ENCODE measurements around the gene ST6GAL1.
"Not testable (repeated sequence)": the region's sequence is repeated elsewhere in the genome, so short reads cannot be mapped to it uniquely, and the experiment has no call there.

Gene ST6GAL1

GRCh38 chr3:187017511-187018230, 87.3 kb downstream of the ST6GAL1 start:
- no peaks in the 10 kb centered on the region for H3K9me3 ChIP-seq (ENCODE audit: insufficient read depth, low read length)
- TF ChIP-seq SUZ12 (IDR thresholded peaks at IDR 0.05; ENCODE audit: extremely low read depth, insufficient read depth, insufficient read length) = no peak
- no peak for TF ChIP-seq ZNF274 (IDR thresholded peaks at IDR 0.05; ENCODE audit: low read depth, low read length)
- TF ChIP-seq YY1 (IDR thresholded peaks at IDR 0.05; ENCODE audit: insufficient read depth, insufficient read length) = no peak
- no peak for DNase-seq (ENCODE audit: low read depth, low spot score)
- no peaks in the 10 kb centered on the region for H3K27me3 ChIP-seq (ENCODE audit: insufficient read depth, insufficient read length)
- H3K9ac ChIP-seq (ENCODE audit: insufficient read length, low read depth) = no peak overlapping the region
- no peaks in the 10 kb centered on the region for H3K36me3 ChIP-seq (ENCODE audit: insufficient read depth, insufficient read length, low read length)
- H3K4me1 ChIP-seq (ENCODE audit: insufficient read depth, insufficient read length) = peaks cover 6% of the 10 kb centered on the region
- no peak overlapping the region for H3K4me3 ChIP-seq (ENCODE audit: insufficient read length, low read depth)

GRCh38 chr3:187019542-187020072, 89.3 kb downstream of the ST6GAL1 start:
- no peak for DNase-seq (ENCODE audit: low read depth, low spot score)
- TF ChIP-seq SUZ12 (IDR thresholded peaks at IDR 0.05; ENCODE audit: extremely low read depth, insufficient read depth, insufficient read length) = no peak
- Histone ChIP-seq H3K4me3 (ENCODE audit: insufficient read length, low read depth) (no peak overlapping the region), H3K9me3 (ENCODE audit: insufficient read depth, low read length) (no peaks in the 10 kb centered on the region), H3K4me1 (ENCODE audit: insufficient read depth, insufficient read length) (peaks cover 6% of the 10 kb centered on the region), H3K27me3 (ENCODE audit: insufficient read depth, insufficient read length) (no peaks in the 10 kb centered on the region), H3K36me3 (ENCODE audit: insufficient read depth, insufficient read length, low read length) (no peaks in the 10 kb centered on the region), H3K9ac (ENCODE audit: insufficient read length, low read depth) (no peak overlapping the region)

GRCh38 chr3:187020376-187020775, 90.0 kb downstream of the ST6GAL1 start:
- no peak for DNase-seq (ENCODE audit: low read depth, low spot score)
- no peak for TF ChIP-seq ZNF274 (IDR thresholded peaks at IDR 0.05; ENCODE audit: low read depth, low read length)
- TF ChIP-seq YY1 (IDR thresholded peaks at IDR 0.05; ENCODE audit: insufficient read depth, insufficient read length) = no peak
- TF ChIP-seq SUZ12 (IDR thresholded peaks at IDR 0.05; ENCODE audit: extremely low read depth, insufficient read depth, insufficient read length) = no peak
- Histone ChIP-seq H3K36me3 (ENCODE audit: insufficient read depth, insufficient read length, low read length) (no peaks in the 10 kb centered on the region), H3K9me3 (ENCODE audit: insufficient read depth, low read length) (no peaks in the 10 kb centered on the region), H3K27me3 (ENCODE audit: insufficient read depth, insufficient read length) (no peaks in the 10 kb centered on the region), H3K4me3 (ENCODE audit: insufficient read length, low read depth) (no peak overlapping the region), H3K4me1 (ENCODE audit: insufficient read depth, insufficient read length) (peaks cover 6% of the 10 kb centered on the region), H3K9ac (ENCODE audit: insufficient read length, low read depth) (no peak overlapping the region)

GRCh38 chr3:187021748-187022402, 91.5 kb downstream of the ST6GAL1 start:
- DNase-seq (ENCODE audit: low read depth, low spot score) = no peak
- peaks cover 3% of the 10 kb centered on the region for H3K4me1 ChIP-seq (ENCODE audit: insufficient read depth, insufficient read length)
- H3K9me3 ChIP-seq (ENCODE audit: insufficient read depth, low read length) = no peaks in the 10 kb centered on the region
- H3K9ac ChIP-seq (ENCODE audit: insufficient read length, low read depth) = no peak overlapping the region
- H3K27me3 ChIP-seq (ENCODE audit: insufficient read depth, insufficient read length) = no peaks in the 10 kb centered on the region
- TF ChIP-seq ZNF274 (IDR thresholded peaks at IDR 0.05; ENCODE audit: low read depth, low read length) (no peak), YY1 (IDR thresholded peaks at IDR 0.05; ENCODE audit: insufficient read depth, insufficient read length) (no peak), SUZ12 (IDR thresholded peaks at IDR 0.05; ENCODE audit: extremely low read depth, insufficient read depth, insufficient read length) (no peak)
- H3K4me3 ChIP-seq (ENCODE audit: insufficient read length, low read depth) = no peak overlapping the region
- H3K36me3 ChIP-seq (ENCODE audit: insufficient read depth, insufficient read length, low read length) = no peaks in the 10 kb centered on the region

- Histone ChIP-seq H3K36me3 (ENCODE audit: insufficient read depth, insufficient read length, low read length) (no peaks in the 10 kb centered on the region), H3K4me3 (ENCODE audit: insufficient read length, low read depth) (no peak overlapping the region), H3K27me3 (ENCODE audit: insufficient read depth, insufficient read length) (no peaks in the 10 kb centered on the region), H3K4me1 (ENCODE audit: insufficient read depth, insufficient read length) (peaks cover 2% of the 10 kb centered on the region), H3K9me3 (ENCODE audit: insufficient read depth, low read length) (no peaks in the 10 kb centered on the region), H3K9ac (ENCODE audit: insufficient read length, low read depth) (no peak overlapping the region)
- no peak for TF ChIP-seq YY1 (IDR thresholded peaks at IDR 0.05; ENCODE audit: insufficient read depth, insufficient read length)
- TF ChIP-seq SUZ12 (IDR thresholded peaks at IDR 0.05; ENCODE audit: extremely low read depth, insufficient read depth, insufficient read length) = no peak
- no peak for TF ChIP-seq ZNF274 (IDR thresholded peaks at IDR 0.05; ENCODE audit: low read depth, low read length)
- no peak for DNase-seq (ENCODE audit: low read depth, low spot score)
Measured at GRCh38 chr3:187022403-187023029, 92.2 kb downstream of the ST6GAL1 start.

GRCh38 chr3:187023340-187023739, 93.0 kb downstream of the ST6GAL1 start:
- not testable (repeated sequence) for DNase-seq (ENCODE audit: low read depth, low spot score); H3K9ac ChIP-seq (ENCODE audit: insufficient read length, low read depth); H3K4me3 ChIP-seq (ENCODE audit: insufficient read length, low read depth); H3K4me1 ChIP-seq (ENCODE audit: insufficient read depth, insufficient read length); H3K9me3 ChIP-seq (ENCODE audit: insufficient read depth, low read length); H3K27me3 ChIP-seq (ENCODE audit: insufficient read depth, insufficient read length); H3K36me3 ChIP-seq (ENCODE audit: insufficient read depth, insufficient read length, low read length)

- no peaks in the 10 kb centered on the region for H3K9me3 ChIP-seq (ENCODE audit: insufficient read depth, low read length)
- DNase-seq (ENCODE audit: low read depth, low spot score) = no peak
- H3K4me3 ChIP-seq (ENCODE audit: insufficient read length, low read depth) = no peak overlapping the region
- H3K36me3 ChIP-seq (ENCODE audit: insufficient read depth, insufficient read length, low read length) = no peaks in the 10 kb centered on the region
- peaks cover 2% of the 10 kb centered on the region for H3K4me1 ChIP-seq (ENCODE audit: insufficient read depth, insufficient read length)
- no peak for TF ChIP-seq YY1 (IDR thresholded peaks at IDR 0.05; ENCODE audit: insufficient read depth, insufficient read length)
- no peak for TF ChIP-seq ZNF274 (IDR thresholded peaks at IDR 0.05; ENCODE audit: low read depth, low read length)
- no peak for TF ChIP-seq SUZ12 (IDR thresholded peaks at IDR 0.05; ENCODE audit: extremely low read depth, insufficient read depth, insufficient read length)
- no peaks in the 10 kb centered on the region for H3K27me3 ChIP-seq (ENCODE audit: insufficient read depth, insufficient read length)
- no peak overlapping the region for H3K9ac ChIP-seq (ENCODE audit: insufficient read length, low read depth)
Measured at GRCh38 chr3:187024536-187025226, 94.4 kb downstream of the ST6GAL1 start.
